CD14-positive monocyte (primary cell): ENCODE data around the gene WWC2. TPM values are rescaled to one million over a fixed set of nuclear protein-coding genes. Genes with fewer than 3 reads are reported as not detected.

Experiments used
- DNase-seq, 3 donors: peaks; one replicate each; pipeline ENCODE4 v3.0.0-alpha.2; 2011 to 2022
- H2AFZ ChIP-seq: 2 replicates; pipeline ENCODE4 v1.6.0; 2012; ENCODE audit warnings: mild to moderate bottlenecking, low read depth, low read length, inconsistent platforms; ENCODE audit not compliant: insufficient read depth, poor library complexity, severe bottlenecking
- H3K27ac ChIP-seq, 2 donors: 1 replicate in 1 of 2; 2 replicates in 1 of 2; pipeline ENCODE4 v1.5.1; 2012 to 2013; ENCODE audit warnings: low read length in 2 of 2, control low read depth in 1 of 2, inconsistent platforms in 1 of 2, low read depth in 1 of 2, mild to moderate bottlenecking in 1 of 2
- H3K27me3 ChIP-seq, 2 donors: one replicate each; pipeline versions ENCODE4 v1.6.0 to v1.6.1; 2011 to 2013; ENCODE audit warnings: low read length in 2 of 2; ENCODE audit not compliant: control insufficient read depth in 2 of 2, insufficient read depth in 2 of 2
- H3K36me3 ChIP-seq, 2 donors: replicated peaks in 1 of 2; 1 replicate in 1 of 2; 2 replicates in 1 of 2; pipeline versions ENCODE4 v1.5.1 to v1.6.1; 2012 to 2013; ENCODE audit warnings: low read length in 2 of 2, control low read depth in 1 of 2, inconsistent platforms in 1 of 2, mild to moderate bottlenecking in 1 of 2; ENCODE audit not compliant: insufficient read depth in 2 of 2, control insufficient read depth in 1 of 2
- H3K4me1 ChIP-seq, 2 donors: 1 replicate in 1 of 2; 2 replicates in 1 of 2; pipeline versions ENCODE4 v1.5.1 to v1.6.1; 2012 to 2013; ENCODE audit warnings: low read length in 2 of 2, control low read depth in 1 of 2, inconsistent platforms in 1 of 2, mild to moderate bottlenecking in 1 of 2, moderate library complexity in 1 of 2; ENCODE audit not compliant: insufficient read depth in 2 of 2, control insufficient read depth in 1 of 2
- H3K4me2 ChIP-seq: replicated peaks from 2 replicates; pipeline ENCODE3; 2012; ENCODE audit warnings: low read length, moderate library complexity, mild to moderate bottlenecking; ENCODE audit not compliant: poor library complexity, severe bottlenecking; ENCODE audit errors: extremely low read depth
- H3K4me3 ChIP-seq, 3 experiments: fragments of 200-600 bp in 1 of 3; sonication (generic) in 1 of 3; replicated peaks in 1 of 3; 1 replicate in 2 of 3; 2 replicates in 1 of 3; pipeline ENCODE4 v1.5.1; 2011 to 2013; ENCODE audit warnings: low read length in 3 of 3, mild to moderate bottlenecking in 3 of 3, control low read depth in 2 of 3, low read depth in 2 of 3, inconsistent platforms in 1 of 3, moderate library complexity in 1 of 3
- H3K79me2 ChIP-seq: 2 replicates; pipeline ENCODE4 v1.6.0; 2012; ENCODE audit warnings: mild to moderate bottlenecking, control low read depth, inconsistent platforms, low read length, moderate library complexity; ENCODE audit not compliant: insufficient read depth
- H3K9ac ChIP-seq: 2 replicates; pipeline ENCODE4 v1.6.0; 2017; ENCODE audit warnings: low read length, mild to moderate bottlenecking; ENCODE audit not compliant: insufficient read depth, poor library complexity, severe bottlenecking
- H3K9me3 ChIP-seq, 2 donors: replicated peaks in 1 of 2; 1 replicate in 1 of 2; 2 replicates in 1 of 2; pipeline versions ENCODE4 v1.5.1 to v1.6.1; 2012 to 2013; ENCODE audit warnings: low read length in 2 of 2, control low read depth in 1 of 2; ENCODE audit not compliant: control insufficient read depth in 1 of 2, insufficient read depth in 1 of 2
- H4K20me1 ChIP-seq: 2 replicates; pipeline ENCODE4 v1.6.0; 2012; ENCODE audit warnings: mild to moderate bottlenecking, low read length, control low read depth, moderate library complexity; ENCODE audit not compliant: insufficient read depth
- H3K27ac Mint-ChIP-seq, 7 donors: one replicate each; pipeline ENCODE4 v1.8.0; 2020; ENCODE audit warnings: mild to moderate bottlenecking in 7 of 7, mixed read lengths in 7 of 7, moderate library complexity in 6 of 7, inconsistent platforms in 2 of 7
- H3K27me3 Mint-ChIP-seq, 3 donors: one replicate each; pipeline ENCODE4 v1.8.0; 2021 to 2022; ENCODE audit warnings: low read depth in 3 of 3, mild to moderate bottlenecking in 3 of 3, mixed read lengths in 3 of 3, moderate library complexity in 3 of 3, inconsistent platforms in 1 of 3
- H3K36me3 Mint-ChIP-seq, 2 donors: one replicate each; pipeline ENCODE4 v1.8.0; 2020; ENCODE audit warnings: mixed read lengths in 2 of 2, inconsistent platforms in 1 of 2, mild to moderate bottlenecking in 1 of 2
- H3K4me1 Mint-ChIP-seq: one replicate; pipeline ENCODE4 v1.8.0; 2020; ENCODE audit warnings: mild to moderate bottlenecking, mixed read lengths
- H3K4me3 Mint-ChIP-seq, 2 donors: one replicate each; pipeline ENCODE4 v1.8.0; 2020; ENCODE audit warnings: mild to moderate bottlenecking in 2 of 2, mixed read lengths in 2 of 2, moderate library complexity in 1 of 2
- H3K9me3 Mint-ChIP-seq, 7 donors: one replicate each; pipeline ENCODE4 v1.8.0; 2020 to 2022; ENCODE audit warnings: mixed read lengths in 7 of 7, mild to moderate bottlenecking in 6 of 7, moderate library complexity in 6 of 7, inconsistent platforms in 2 of 7
- WGBS: methylation state at CpG from one replicate; pipeline ENCODE4 v1.1.5; 2013; ENCODE audit warnings: missing lambda C conversion rate; ENCODE audit not compliant: insufficient coverage; 5-methylcytosine and 5-hydroxymethylcytosine counted together
- intact Hi-C, 2 donors: fragments of 100-400 bp; cut with micrococcal nuclease; formaldehyde crosslinking; loops; one replicate each; pipeline versions ENCODE4 v1.15.0 to v1.15.1; 2023
- polyA plus RNA-seq, 3 donors: library from polyadenylated mRNA; depleted of rRNA in 1 of 3; unstranded in 2 of 3; stranded (reverse) in 1 of 3; fragments of 300-500 nt in 2 of 3; fragments of >200 nt in 1 of 3; fragmentation: Illumina TruSeq in 2 of 3; gene quantifications; 1 replicate in 2 of 3; 2 replicates in 1 of 3; pipeline ENCODE4 v1.2.3, GENCODE V29; 2012 to 2021
- TF ChIP-seq, protein P1 (sequence below): fragments of 200-600 bp; IDR thresholded peaks from one replicate; pipeline ENCODE4 v1.8.0; 2022; ENCODE audit warnings: antibody characterized with exemption, mild to moderate bottlenecking

WWC2 gene
- polyA plus RNA-seq, 3 donors: 1.9 to 3.8 (median 2.9) TPM

GRCh38 chr4:183358215-183358755 lies 259.2 kb downstream of the WWC2 start:
- peaks cover 3% of the 10 kb centered on the region for H3K4me1 Mint-ChIP-seq
- H3K4me2 ChIP-seq: no peak overlapping the region
- WGBS: 91% methylated on average over 10 of the region's 13 CpGs

DNA sequence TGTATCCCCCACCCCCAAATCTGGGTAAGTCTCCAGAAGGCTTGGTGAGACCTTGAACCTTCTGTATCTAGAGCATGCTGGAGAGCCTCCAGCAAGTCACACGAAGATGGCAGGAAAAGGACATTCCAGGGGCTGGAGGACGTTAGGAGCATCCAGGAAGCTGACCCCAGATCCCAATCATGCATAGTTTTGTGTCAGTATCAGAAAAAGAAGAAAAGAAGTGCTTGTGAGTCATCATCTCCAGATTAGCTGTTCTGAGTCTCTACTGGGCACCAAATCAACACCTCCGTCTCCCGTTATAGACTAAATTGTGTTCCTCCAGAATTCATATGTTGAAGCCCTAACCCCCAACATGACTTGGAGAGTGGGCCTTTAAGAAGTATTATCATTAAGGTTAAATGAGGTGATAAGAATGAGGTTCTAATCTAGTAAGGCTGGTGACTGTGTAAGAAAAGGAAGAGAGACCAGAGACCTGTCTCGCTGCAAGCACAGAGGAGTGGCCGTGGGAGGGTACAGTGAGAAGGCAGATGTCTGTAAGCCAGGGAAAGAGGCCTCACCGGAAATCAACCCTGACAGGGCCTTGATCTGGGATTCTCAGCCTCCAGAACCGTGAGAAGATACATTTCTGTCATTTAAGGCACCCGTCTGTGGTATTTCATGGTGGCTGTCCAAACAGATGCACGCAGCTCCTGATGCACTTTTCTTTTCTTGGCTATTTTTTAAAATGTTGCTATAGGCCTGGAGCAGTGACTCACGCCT lies 261.3 kb downstream of the WWC2 start:
- Histone ChIP-seq H3K9ac (no peak overlapping the region), H3K4me2 (no peak overlapping the region), H3K36me3 (no peaks in the 10 kb centered on the region), H3K79me2 (no peaks in the 10 kb centered on the region), H3K4me3 (no peak overlapping the region), H4K20me1 (no peaks in the 10 kb centered on the region), H3K4me1 (peaks cover 8 to 10% of the 10 kb centered on the region in 2 donors), H2AFZ (no peak overlapping the region), H3K27ac (no peak overlapping the region), H3K9me3 (no peaks in the 10 kb centered on the region), H3K27me3 (no peaks in the 10 kb centered on the region)
- no peak overlapping the region for H3K4me3 Mint-ChIP-seq
- intact Hi-C loops: no loop called here
- DNase-seq: no peak
- TF ChIP-seq, protein P1, sequence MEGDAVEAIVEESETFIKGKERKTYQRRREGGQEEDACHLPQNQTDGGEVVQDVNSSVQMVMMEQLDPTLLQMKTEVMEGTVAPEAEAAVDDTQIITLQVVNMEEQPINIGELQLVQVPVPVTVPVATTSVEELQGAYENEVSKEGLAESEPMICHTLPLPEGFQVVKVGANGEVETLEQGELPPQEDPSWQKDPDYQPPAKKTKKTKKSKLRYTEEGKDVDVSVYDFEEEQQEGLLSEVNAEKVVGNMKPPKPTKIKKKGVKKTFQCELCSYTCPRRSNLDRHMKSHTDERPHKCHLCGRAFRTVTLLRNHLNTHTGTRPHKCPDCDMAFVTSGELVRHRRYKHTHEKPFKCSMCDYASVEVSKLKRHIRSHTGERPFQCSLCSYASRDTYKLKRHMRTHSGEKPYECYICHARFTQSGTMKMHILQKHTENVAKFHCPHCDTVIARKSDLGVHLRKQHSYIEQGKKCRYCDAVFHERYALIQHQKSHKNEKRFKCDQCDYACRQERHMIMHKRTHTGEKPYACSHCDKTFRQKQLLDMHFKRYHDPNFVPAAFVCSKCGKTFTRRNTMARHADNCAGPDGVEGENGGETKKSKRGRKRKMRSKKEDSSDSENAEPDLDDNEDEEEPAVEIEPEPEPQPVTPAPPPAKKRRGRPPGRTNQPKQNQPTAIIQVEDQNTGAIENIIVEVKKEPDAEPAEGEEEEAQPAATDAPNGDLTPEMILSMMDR: no peak
- WGBS: 85% methylated on average over 8 of the region's 11 CpGs
- no peaks in the 10 kb centered on the region for H3K36me3 Mint-ChIP-seq
- no peak overlapping the region for H3K27ac Mint-ChIP-seq
- H3K9me3 Mint-ChIP-seq: peaks cover 0 to 3% (median 0%) of the 10 kb centered on the region in 7 donors
- H3K4me1 Mint-ChIP-seq: peaks cover 13% of the 10 kb centered on the region
- H3K27me3 Mint-ChIP-seq: peaks cover 0 to 2% (median 2%) of the 10 kb centered on the region in 3 donors

More at GRCh38 chr4:183358215-183358755, 259.2 kb downstream of the WWC2 start:
- intact Hi-C loops: no loop called here
- no peaks in the 10 kb centered on the region for H3K9me3 ChIP-seq
- no peak overlapping the region for H3K9ac ChIP-seq
- no peaks in the 10 kb centered on the region for H3K4me1 ChIP-seq
- Mint-ChIP-seq H3K4me3 (no peak overlapping the region), H3K36me3 (no peaks in the 10 kb centered on the region), H3K27ac (no peak overlapping the region), H3K27me3 (peaks cover 0 to 2% (median 2%) of the 10 kb centered on the region in 3 donors), H3K9me3 (peaks cover 0 to 3% (median 0%) of the 10 kb centered on the region in 7 donors)
- TF ChIP-seq, protein P1: no peak
- H3K27me3 ChIP-seq: no peaks in the 10 kb centered on the region
- H3K36me3 ChIP-seq: no peaks in the 10 kb centered on the region
- no peak overlapping the region for H3K4me3 ChIP-seq
- H3K27ac ChIP-seq: no peak overlapping the region
- H2AFZ ChIP-seq: no peak overlapping the region
- no peaks in the 10 kb centered on the region for H4K20me1 ChIP-seq
- no peaks in the 10 kb centered on the region for H3K79me2 ChIP-seq
- no peak for DNase-seq
